HG03469 (cell line): Measurements from ENCODE around the gene ARHGAP32.
A peak's percentile ranks its signal among the peaks of the same experiment; 100 is the strongest.
"Not testable (repeated sequence)": the region's sequence is repeated elsewhere in the genome, so short reads cannot be mapped to it uniquely, and the experiment has no call there.

Experiments used
- ATAC-seq: cut with Tn5 transposase; IDR thresholded peaks from one replicate; pipeline ENCODE4 v1.9.1; 2021; ENCODE audit warnings: mild to moderate bottlenecking, moderate library complexity, moderate number of reproducible peaks; ENCODE audit not compliant: unreplicated experiment

The ARHGAP32 gene

GRCh38 chr11:129040934-129041333, 151.2 kb downstream of the ARHGAP32 start:
- ATAC-seq, result no peak

- no peak for ATAC-seq
These were observed 156.9 kb downstream of the ARHGAP32 start for GRCh38 chr11:129035244-129035643.

DNA sequence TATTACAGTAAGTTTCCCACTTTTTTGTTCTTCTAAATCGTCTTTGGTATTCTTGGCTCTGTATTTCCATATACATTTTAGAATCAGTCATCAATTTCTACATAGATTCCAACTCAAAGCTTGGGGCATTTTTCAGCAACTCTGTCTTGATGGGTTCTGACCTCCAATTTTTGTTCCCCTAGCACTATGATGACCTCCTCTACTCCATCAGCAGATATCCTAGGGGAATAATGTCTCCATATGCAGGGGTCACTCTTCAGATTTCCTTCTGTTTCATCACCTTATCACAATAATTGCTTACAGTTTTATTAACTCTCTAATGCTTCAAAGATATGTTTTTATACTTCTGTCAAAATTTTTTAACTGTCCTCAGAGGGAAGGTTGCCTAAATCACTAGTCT, 158.1 kb downstream of the ARHGAP32 start:
- ATAC-seq, result no peak

GRCh38 chr11:129023968-129024676, 168.0 kb downstream of the ARHGAP32 start:
- no peak for ATAC-seq

DNA sequence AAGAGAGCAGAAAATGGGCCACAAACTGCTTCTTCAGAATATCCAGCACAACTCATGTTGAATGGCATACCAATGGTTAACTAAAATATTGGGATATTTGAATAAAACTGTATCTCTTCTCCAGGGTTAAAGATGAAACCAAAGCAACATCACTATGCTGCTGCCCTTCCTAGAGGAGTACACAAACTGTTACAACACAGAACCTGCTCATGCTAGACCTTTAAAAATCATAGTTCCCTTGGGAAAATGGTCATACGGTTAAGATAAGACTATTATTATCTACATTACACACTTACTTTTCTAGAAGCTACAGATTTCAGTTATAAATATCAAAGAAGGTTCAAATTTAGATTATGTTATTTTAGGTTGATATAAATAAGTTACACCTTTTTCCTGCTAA, 170.8 kb downstream of the ARHGAP32 start:
- ATAC-seq, result no peak

- no peak for ATAC-seq
These were observed 173.1 kb downstream of the ARHGAP32 start for GRCh38 chr11:129018991-129019390.

GRCh38 chr11:129018126-129018525, 174.0 kb downstream of the ARHGAP32 start:
- no peak for ATAC-seq

GRCh38 chr11:129013737-129014475, 178.2 kb downstream of the ARHGAP32 start:
- no peak for ATAC-seq

DNA sequence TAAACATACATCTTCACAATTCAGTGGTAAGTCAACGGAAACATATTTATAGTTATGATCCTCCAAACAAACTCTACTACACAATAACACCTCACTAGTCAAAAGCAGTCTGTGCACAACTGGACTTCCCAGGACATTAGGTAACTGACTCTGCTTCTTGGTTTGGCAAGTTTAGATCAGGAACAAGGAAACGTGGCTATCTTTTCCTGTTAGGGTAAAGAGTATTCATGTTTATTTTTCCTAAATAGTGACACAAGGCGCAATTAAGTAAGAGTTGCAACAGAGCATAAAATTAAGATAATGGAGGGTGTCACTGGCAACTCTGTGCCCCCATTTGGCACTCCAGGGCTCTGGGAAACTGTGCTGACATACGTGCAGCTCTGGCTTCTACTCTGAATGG, 179.2 kb downstream of the ARHGAP32 start:
- ATAC-seq, result no peak

- ATAC-seq, result no peak
These were observed 186.0 kb downstream of the ARHGAP32 start for GRCh38 chr11:129006161-129006560.

DNA sequence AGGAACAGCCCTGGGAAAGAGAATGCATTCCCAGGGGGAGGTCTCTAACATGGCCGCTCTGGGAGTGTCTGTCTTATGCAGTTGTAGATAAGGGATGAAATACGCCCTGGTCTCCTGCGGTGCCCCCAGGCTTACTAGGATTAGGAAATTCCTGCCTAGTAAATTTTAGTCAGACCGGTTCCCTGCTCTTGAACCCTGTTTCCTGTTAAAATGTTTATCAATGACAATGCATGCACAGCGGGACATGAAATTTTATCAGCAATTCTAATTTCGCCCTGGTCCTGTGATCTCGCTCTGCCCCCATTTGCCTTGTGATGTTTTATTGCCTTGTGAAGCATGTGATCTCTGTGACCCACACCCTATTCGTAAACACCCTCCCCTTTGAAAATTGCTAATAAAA, 193.0 kb downstream of the ARHGAP32 start:
- ATAC-seq, result not testable (repeated sequence)

- no peak for ATAC-seq
These were observed 203.7 kb downstream of the ARHGAP32 start for GRCh38 chr11:128988242-128988970.

- no peak for ATAC-seq
These were observed 206.2 kb downstream of the ARHGAP32 start for GRCh38 chr11:128985880-128986279.

- no peak for ATAC-seq
These were observed 209.1 kb downstream of the ARHGAP32 start for GRCh38 chr11:128983023-128983422.

DNA sequence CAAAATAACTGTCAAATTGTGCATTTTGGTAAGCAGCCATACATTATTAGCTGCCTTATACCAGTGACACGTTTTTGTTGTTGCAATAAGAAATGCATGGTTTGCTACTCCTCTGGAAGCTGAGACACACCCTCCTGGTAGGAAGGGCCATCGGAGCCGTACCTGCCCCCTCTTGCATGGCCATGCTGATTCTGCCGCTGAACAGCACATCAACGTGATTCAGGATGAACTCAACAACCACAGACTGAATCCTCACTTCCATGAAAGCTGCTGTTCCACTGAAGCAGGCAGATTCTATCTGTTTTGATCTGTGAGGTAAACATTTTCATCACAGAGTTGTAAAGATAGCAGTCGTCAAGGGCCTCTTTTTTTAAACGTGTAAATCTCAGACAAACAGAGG, 210.9 kb downstream of the ARHGAP32 start:
- no peak for ATAC-seq

DNA sequence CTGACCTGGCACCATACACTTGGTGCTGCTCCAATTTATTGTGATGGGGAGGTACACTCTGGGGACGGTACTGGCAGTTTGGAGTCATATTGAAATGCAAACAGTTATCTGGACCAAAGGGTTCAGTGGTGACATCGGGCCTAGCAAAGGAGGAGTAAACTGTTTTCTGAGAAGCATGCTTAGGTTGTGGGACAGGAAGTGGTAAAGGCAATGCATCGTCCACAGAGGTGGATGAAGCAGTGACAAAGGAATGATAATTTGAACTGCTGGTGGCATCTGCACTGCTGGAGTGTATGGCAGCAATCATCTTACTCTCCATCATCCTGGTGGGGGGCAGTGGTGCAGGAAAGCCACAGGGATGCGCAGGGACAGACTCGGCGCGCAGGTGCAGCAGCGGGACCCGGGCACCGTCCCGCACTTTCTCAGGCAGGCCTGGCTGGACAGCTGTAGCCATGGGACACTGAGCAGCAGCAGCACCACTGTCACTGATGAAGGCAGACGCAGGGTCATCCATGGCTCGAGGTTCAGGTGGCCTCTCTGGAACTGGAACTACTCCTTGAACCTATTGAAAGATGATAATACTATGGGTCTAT, 221.4 kb downstream of the ARHGAP32 start:
- no peak for ATAC-seq

- no peak for ATAC-seq
These were observed 223.2 kb downstream of the ARHGAP32 start for GRCh38 chr11:128968916-128969315.

GRCh38 chr11:128967578-128967977, 224.5 kb downstream of the ARHGAP32 start:
- ATAC-seq, result no peak

DNA sequence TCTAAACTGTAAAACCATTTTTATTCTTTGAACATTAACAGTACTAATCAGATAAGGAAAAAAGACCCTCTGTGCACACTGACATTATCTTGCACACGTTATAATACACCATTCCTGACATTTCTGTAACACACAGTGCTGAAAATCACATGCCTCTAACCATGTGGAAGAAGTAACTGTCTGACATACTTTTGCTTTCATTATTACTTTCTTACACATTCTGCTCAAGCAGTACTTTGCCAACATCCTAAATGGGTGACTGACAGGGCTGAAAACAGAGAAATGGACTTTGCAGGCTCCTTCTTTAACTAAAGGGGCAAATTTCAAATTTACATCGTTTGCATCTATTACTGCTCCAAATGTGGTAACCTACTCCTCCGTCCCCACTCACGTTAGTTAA, 226.6 kb downstream of the ARHGAP32 start:
- peak; percentile 98 for ATAC-seq

GRCh38 chr11:128964463-128964930, 227.6 kb downstream of the ARHGAP32 start:
- no peak for ATAC-seq

DNA sequence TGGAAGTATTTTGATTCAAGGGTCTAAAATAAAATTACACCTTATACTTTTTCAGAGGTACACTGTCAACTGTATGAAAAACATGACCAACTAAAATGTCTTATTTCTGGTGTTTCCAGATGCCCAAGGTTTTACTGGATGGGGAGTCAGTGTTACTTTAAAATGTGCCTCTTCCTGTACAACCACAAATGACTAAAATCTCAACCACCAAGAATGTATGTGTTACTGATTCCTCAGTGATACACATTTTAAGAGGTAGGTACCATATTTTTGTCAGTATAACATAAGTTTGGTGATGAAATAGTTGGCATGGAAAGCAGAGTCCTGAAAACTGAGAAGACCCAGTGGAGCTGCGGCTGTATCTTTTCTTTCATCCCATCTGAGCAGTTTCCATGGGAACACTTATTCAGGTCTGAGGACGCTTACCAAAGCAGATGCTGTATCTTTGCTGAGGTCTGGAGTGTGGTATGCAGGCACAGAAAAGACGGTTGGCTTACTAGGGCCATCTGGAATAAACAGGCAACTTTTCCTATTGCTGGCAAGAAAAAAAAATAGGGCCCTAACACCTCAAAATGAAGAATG, 228.3 kb downstream of the ARHGAP32 start:
- ATAC-seq, result no peak
